ENCODE data around the gene NELFCD. TPM values are rescaled to one million over a fixed set of nuclear protein-coding genes. Genes with fewer than 3 reads are reported as not detected.

The NELFCD gene
- polyA plus RNA-seq, 1 donor (not counting 4 experiments of a cell fraction or from before 2014, with no cell fraction given) = 68.5 TPM

- no peak overlapping the region for H3K9ac ChIP-seq (ENCODE audit: control insufficient read depth, extremely low read depth, insufficient read depth, low read length)
- no peak for FAIRE-seq
- DNase-seq (ENCODE audit: low read depth, low spot score) = no peak
- no peaks in the 10 kb centered on the region for H3K27me3 ChIP-seq (ENCODE audit: control insufficient read depth, extremely low read depth, insufficient read depth, low read length)
- peaks cover 16% of the 10 kb centered on the region for H3K79me2 ChIP-seq (ENCODE audit: control insufficient read depth, insufficient read depth, low read length)
- no peaks in the 10 kb centered on the region for H3K9me3 ChIP-seq (ENCODE audit: control insufficient read depth, low read depth, low read length)
- H4K20me1 ChIP-seq (ENCODE audit: control insufficient read depth, extremely low read depth, insufficient read depth, low read length) = no peaks in the 10 kb centered on the region
- no peak overlapping the region for H3K4me2 ChIP-seq (ENCODE audit: control insufficient read depth, extremely low read depth, insufficient read depth, low read depth, low read length)
- H3K9me1 ChIP-seq (ENCODE audit: control insufficient read depth, extremely low read depth, insufficient read depth, low read length) = no peaks in the 10 kb centered on the region
- TF ChIP-seq EZH2 (IDR thresholded peaks at IDR 0.05; ENCODE audit: low read length) (no peak), CTCF (optimal IDR thresholded peaks at IDR 0.05 in 1 of 3, IDR thresholded peaks at IDR 0.05 in 1 of 3, conservative IDR thresholded peaks at IDR 0.05 in 1 of 3; ENCODE audit: extremely low read depth in 1 of 3, insufficient read depth in 2 of 3, low read length in 3 of 3) (no peak)
- peaks cover 14% of the 10 kb centered on the region for H3K4me1 ChIP-seq (ENCODE audit: control insufficient read depth, extremely low read depth, insufficient read depth, low read length)
- H2AFZ ChIP-seq (ENCODE audit: control insufficient read depth, low read length) = no peak overlapping the region
- H3K27ac ChIP-seq (ENCODE audit: control insufficient read depth, insufficient read depth, low read length) = no peak overlapping the region
- H3K36me3 ChIP-seq (ENCODE audit: control insufficient read depth in 2 of 2, extremely low read depth in 1 of 2, insufficient read depth in 2 of 2, low read length in 2 of 2) = peaks cover 10 to 21% of the 10 kb centered on the region in 2 experiments
- no peak overlapping the region for H3K4me3 ChIP-seq (ENCODE audit: control insufficient read depth in 2 of 3, extremely low read depth in 1 of 3, insufficient read depth in 2 of 3, low read depth in 1 of 3, low read length in 3 of 3)
- dilution Hi-C loops (cut with MboI; ENCODE audit: extremely low pct_ligation_motif_present, low sequenced_read_pairs) = no loop called here
Measured at GRCh38 chr20:59004493-59004762, 23.4 kb downstream of the NELFCD start.

GRCh38 chr20:59004763-59005522 is 23.9 kb downstream of the NELFCD start:
- Histone ChIP-seq H3K27me3 (ENCODE audit: control insufficient read depth, extremely low read depth, insufficient read depth, low read length) (no peaks in the 10 kb centered on the region), H3K36me3 (ENCODE audit: control insufficient read depth in 2 of 2, extremely low read depth in 1 of 2, insufficient read depth in 2 of 2, low read length in 2 of 2) (peaks cover 8 to 20% of the 10 kb centered on the region in 2 experiments), H2AFZ (ENCODE audit: control insufficient read depth, low read length) (no peak overlapping the region), H3K27ac (ENCODE audit: control insufficient read depth, insufficient read depth, low read length) (no peak overlapping the region), H3K4me2 (ENCODE audit: control insufficient read depth, extremely low read depth, insufficient read depth, low read depth, low read length) (no peak overlapping the region), H3K9me1 (ENCODE audit: control insufficient read depth, extremely low read depth, insufficient read depth, low read length) (no peaks in the 10 kb centered on the region), H3K9me3 (ENCODE audit: control insufficient read depth, low read depth, low read length) (no peaks in the 10 kb centered on the region), H3K79me2 (ENCODE audit: control insufficient read depth, insufficient read depth, low read length) (peaks cover 16% of the 10 kb centered on the region), H3K9ac (ENCODE audit: control insufficient read depth, extremely low read depth, insufficient read depth, low read length) (no peak overlapping the region), H3K4me1 (ENCODE audit: control insufficient read depth, extremely low read depth, insufficient read depth, low read length) (peaks cover 17% of the 10 kb centered on the region), H3K4me3 (ENCODE audit: control insufficient read depth in 2 of 3, extremely low read depth in 1 of 3, insufficient read depth in 2 of 3, low read depth in 1 of 3, low read length in 3 of 3) (no peak overlapping the region), H4K20me1 (ENCODE audit: control insufficient read depth, extremely low read depth, insufficient read depth, low read length) (no peaks in the 10 kb centered on the region)
- FAIRE-seq (no peak), DNase-seq (ENCODE audit: low read depth, low spot score) (no peak)
- dilution Hi-C loops (cut with MboI; ENCODE audit: extremely low pct_ligation_motif_present, low sequenced_read_pairs) = no loop called here
- TF ChIP-seq EZH2 (IDR thresholded peaks at IDR 0.05; ENCODE audit: low read length) (no peak), CTCF (optimal IDR thresholded peaks at IDR 0.05 in 1 of 3, IDR thresholded peaks at IDR 0.05 in 1 of 3, conservative IDR thresholded peaks at IDR 0.05 in 1 of 3; ENCODE audit: extremely low read depth in 1 of 3, insufficient read depth in 2 of 3, low read length in 3 of 3) (no peak)

Data from keratinocyte (primary cell).